MM.1S (cell line): ENCODE measurements around the gene MYH7.

Experiments
- EZH2 ChIP-seq: fragments of 300-600 bp; sonication (generic); optimal IDR thresholded peaks from 2 replicates; pipeline ENCODE3; 2017; ENCODE audit warnings: low read depth, mild to moderate bottlenecking, antibody characterized with exemption, low read length, mixed read lengths
- EZH2phosphoT487 ChIP-seq: fragments of 300-600 bp; sonication (generic); IDR thresholded peaks from 2 replicates; pipeline ENCODE4 v1.6.1; 2018; ENCODE audit warnings: antibody characterized with exemption, low read length
- TF ChIP-seq, protein P1 (sequence below): fragments of 300-600 bp; sonication (generic); IDR thresholded peaks from 2 replicates; pipeline ENCODE4 v1.5.1; 2016; ENCODE audit warnings: antibody characterized with exemption, low read length, mixed read lengths

GRCh38 chr14:23439107-23439835, 3.8 kb upstream of the MYH7 start:
- TF ChIP-seq, protein P1, sequence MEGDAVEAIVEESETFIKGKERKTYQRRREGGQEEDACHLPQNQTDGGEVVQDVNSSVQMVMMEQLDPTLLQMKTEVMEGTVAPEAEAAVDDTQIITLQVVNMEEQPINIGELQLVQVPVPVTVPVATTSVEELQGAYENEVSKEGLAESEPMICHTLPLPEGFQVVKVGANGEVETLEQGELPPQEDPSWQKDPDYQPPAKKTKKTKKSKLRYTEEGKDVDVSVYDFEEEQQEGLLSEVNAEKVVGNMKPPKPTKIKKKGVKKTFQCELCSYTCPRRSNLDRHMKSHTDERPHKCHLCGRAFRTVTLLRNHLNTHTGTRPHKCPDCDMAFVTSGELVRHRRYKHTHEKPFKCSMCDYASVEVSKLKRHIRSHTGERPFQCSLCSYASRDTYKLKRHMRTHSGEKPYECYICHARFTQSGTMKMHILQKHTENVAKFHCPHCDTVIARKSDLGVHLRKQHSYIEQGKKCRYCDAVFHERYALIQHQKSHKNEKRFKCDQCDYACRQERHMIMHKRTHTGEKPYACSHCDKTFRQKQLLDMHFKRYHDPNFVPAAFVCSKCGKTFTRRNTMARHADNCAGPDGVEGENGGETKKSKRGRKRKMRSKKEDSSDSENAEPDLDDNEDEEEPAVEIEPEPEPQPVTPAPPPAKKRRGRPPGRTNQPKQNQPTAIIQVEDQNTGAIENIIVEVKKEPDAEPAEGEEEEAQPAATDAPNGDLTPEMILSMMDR: no peak
- TF ChIP-seq EZH2 (no peak), EZH2phosphoT487 (no peak)
